ENCODE results near the gene PNKP. TPM values are rescaled to one million over a fixed set of nuclear protein-coding genes. Genes with fewer than 3 reads are reported as not detected.
A peak's percentile ranks its signal among the peaks of the same experiment; 100 is the strongest.

PNKP gene
- total RNA-seq, 1 experiment from 2014 or later, result 63.0 TPM

DNA sequence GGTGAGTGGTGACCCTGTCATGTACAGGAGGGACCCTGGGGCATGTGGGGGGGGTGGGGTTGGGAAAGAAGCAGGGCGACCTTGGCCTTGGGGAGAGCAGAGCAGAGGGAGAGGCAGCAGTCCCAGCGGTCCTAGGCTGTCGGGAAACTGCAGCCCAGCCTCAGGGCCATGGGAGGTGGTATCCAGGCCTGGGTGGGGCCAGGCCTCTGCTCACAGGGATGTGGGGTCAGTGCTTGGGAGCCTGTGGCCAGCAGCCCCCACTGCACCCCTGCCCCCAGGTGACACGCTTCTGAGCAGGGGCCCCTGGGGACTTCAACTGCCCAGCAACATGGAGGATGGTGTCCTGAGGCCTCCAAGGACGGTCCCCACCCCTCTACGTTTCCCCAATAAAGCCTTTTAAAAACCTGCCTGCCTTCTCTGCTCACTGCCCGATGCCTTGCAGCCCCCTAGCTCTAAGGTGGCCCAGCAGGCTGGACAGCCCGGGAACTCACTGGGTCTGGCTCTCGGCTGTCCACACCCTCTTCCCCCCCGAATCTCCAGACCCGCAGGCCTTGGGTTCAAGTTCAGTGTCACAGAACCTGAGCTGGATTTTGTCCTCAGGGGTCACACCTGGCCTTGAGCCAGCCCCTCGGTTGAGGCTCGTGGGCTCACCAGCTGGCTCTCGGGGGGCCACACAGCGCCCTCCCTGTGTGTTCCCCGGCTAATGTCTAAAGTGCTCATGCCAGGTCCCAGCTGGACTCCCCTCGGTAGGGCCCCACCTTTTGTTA, 6.9 kb downstream of the PNKP start:
- no peak for DNase-seq (ENCODE audit: low spot score)

DNA sequence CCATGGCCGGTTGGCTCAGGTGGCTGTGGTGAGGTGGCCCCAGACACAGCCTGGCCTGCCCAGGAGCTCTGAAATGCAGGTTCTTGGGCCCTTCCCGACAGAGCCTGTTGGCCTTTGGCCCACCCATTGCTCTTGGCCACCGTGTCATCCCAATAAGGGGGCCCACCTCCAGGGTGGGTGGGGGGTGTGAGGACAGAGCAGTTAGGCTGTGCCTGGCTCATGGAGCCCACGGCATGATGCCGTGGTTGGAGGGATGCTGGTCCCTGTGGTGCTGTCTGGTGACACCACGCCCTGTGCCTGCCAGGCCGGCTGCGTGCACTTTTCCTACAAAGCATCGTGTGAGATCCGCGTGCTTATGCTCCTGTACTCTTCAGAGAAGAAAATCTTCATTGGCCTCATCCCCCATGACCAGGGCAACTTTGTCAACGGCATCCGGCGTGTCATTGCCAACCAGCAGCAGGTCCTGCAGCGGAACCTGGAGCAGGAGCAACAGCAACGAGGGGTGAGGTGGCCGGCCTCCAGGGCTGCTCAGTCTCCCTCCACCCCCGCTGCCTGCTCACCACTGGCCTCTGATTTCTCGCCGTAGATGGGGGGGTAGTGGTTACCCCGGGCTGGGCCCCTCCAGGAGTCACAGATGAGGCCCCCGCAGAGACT, 7.6 kb downstream of the PNKP start:
- DNase-seq (ENCODE audit: low spot score), result no peak

DNA sequence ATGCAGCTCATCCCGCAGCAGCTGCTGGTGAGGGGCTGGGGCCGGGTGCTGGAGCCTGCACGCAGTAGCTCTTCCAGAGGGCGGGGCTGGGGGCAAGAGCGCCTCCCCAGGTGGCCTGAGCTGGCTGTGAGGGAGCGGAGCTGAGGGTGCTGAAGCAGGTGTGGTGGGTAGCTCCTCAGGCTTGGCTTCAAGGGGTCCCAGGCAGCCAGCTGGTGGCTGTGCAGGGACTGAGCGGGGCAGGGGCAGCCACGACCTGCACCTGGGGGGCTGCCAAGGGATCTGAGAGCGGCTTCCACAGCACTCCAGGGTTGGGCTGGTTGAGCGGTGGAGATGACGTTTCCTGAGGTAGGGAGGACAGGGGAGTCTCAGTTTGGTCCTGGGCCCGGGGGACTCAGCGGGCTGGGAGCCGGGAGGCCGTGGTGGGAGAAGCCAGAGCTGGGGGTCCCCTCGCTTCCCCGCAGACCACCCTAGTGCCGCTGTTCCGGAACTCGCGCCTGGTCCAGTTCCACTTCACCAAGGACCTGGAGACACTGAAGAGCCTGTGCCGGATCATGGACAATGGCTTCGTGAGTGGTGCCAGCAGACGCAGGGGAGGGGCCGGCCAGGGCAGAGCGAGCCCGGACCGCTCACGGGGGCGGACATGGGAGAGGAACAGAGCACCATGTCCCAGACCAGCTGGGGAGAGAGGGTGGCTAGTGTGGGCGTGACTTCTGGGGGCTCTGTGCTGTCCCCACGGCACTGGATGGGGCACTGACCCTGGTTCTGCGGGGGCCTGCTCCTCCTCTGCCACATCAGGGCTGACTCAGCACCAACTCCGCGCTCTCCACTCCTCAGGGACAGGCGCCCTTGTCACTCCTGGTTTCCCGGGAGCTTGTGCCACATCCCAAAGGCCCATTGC, 9.0 kb downstream of the PNKP start:
- DNase-seq (ENCODE audit: low spot score), result peak; percentile 48

DNA sequence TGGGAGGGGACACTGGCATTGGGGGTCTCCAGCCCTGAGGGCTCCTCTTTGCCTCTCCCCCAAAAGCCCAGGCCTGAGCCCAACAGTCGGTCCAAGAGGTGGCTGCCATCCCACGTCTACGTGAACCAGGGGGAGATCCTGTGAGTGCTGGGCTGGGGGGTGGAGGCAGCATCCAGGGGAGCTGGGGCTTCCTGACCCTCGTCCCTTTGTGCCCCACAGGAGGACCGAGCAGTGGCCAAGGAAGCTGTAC, 9.6 kb downstream of the PNKP start:
- no peak for DNase-seq (ENCODE audit: low spot score)

DNA sequence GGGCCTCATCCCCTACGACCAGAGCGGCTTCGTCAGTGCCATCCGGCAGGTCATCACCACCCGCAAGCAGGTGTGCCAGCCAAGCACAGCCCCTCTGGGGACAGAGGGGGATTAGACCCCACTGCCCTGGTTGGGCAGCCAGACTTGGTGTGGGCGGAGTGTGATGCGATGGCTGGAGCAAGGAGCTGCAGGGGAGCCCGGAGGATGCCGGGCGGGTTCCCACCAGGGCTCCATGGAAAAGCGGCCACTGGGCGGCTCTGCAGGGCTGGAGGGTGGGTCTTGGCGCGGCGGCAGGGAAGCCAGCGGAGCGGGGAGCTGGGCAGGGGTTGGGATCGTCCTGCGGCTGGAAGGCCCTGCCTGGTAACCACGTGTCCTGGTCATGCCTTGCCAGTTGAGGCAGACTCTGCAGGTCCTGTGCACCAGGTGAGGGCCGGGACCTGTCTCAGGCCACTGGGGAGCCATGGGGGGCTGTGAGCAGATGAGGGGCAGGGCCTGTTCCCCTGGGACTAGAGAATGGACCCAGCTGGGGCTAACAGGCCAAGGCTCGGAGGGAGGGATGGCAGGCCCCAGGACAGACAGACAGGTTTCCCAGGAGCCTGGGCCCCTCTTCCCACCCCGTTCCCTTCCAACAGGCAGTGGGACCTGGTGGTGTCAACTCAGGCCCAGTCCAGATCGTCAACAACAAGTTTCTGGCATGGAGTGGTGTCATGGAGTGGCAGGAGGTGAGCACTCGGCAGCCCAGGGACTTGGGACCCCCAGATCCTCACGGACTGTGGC, 10.1 kb downstream of the PNKP start:
- DNase-seq (ENCODE audit: low spot score), result no peak

DNA sequence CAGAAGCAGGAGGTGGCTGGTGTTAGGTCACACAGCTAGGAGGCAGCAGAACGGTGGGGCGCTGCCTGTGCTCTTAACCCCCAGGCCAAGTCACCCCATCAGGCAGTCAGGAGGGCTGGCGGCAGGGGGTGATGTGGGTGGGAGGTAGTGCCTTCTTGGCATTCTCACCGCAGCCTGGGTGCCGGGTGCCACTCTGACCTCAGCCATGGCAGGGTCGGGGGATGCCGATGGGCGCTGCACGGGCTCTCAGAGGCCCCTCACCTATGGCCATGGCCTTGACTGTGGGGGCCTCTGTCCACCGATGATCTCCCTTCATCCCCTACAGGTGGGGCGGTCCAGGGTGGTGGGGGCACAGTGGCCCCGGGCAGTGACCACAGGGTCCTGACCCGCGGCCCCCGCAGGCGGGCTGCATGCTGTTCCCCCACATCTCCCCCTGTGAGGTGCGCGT, 10.8 kb downstream of the PNKP start:
- DNase-seq (ENCODE audit: low spot score), result no peak

DNA sequence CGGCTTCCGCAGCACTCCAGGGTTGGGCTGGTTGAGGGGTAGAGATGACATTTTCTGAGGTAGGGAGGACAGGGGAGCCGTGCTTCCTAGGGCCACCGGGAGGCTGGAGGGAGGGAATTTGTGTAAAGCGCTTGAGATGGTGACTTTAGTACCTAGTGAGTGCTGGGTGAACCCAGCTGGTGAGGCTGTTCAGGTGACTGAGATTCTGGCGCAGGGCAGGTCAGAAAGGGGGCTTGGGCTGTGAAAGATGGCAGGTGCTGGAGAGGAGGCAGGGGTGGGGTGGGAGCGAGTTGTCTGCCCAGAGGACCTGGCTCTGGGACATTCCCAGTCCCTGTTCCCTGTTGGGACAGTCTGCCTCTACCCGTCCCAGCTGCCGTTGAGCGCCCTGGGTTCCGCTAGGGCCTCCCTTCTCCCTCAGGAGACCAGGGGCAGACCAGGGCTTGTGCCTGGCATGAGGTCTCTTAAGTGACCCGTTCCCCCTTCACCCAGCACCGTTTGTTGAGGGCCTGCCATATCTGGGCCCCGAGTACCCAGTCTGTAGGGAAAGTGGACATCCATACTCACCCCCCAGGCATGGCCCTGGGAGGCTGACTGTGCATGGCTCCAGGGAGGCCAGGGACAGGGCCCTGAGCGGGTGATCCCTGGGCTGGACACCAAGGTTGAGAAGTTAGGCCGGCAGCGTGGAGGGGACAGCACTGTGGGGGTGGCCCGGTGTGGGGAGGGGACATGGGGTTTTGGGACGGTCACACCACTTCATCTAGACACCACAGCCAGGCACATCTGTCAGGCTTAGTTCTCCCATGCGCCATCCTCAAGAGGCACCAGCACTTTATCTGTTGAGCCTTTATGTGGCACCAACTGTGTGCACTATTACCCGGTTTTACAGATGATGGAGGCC, 11.5 kb downstream of the PNKP start:
- no peak for DNase-seq (ENCODE audit: low spot score)

DNA sequence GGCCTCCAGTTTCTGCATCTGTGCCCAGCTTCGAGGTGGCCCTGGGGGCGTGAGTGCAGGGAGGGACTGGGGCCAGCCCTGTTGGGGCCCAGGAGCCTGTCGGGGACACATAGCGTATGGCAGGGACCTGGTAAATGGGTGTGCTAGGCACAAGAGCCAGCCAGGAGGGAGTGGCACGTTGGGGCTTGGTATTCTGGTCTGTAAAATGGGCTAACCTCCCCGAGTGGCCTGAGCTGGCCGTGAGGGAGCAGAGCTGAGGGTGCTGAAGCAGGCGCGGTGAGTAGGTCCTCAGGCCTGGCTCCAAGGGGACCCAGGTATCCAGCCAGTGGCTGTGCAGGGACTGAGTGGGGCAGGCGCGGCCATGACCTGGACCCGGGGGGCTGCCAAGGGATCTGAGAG, 12.1 kb downstream of the PNKP start:
- DNase-seq (ENCODE audit: low spot score), result no peak

DNA sequence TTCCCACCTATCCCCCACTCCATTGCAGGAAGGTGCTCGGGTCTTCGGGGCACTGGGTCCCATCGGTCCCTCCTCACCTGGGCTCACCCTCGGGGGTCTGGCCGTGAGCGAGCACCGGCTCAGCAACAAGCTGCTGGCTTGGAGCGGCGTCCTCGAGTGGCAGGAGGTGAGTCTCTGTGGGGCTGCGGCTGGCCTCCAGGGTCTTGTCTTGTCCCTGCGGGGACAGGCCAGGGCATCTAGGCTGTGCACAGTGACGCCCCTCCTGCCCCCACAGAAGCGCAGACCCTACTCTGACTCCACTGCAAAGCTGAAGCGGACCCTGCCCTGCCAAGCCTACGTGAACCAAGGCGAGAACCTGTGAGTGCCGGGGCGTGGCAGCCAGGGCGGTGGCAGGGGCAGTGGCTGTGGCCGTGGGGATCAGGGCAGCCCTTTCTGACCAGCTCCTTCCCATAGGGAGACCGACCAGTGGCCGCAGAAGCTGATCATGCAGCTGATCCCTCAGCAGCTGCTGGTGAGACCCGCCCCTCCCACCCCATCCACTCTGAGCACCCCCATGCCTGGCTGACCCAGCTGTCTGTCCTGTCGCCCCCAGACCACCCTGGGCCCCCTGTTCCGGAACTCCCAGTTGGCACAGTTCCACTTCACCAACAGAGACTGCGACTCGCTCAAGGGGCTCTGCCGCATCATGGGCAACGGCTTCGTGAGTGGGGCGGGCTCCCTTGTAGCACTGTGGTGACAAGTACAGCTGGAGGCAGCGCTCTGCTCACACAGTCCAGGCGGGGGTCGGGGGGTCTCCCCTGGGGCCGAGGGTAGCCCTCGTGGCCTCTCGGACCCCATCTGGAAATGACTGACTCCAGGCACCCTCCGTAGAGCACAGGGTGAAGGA, 12.8 kb downstream of the PNKP start:
- no peak for DNase-seq (ENCODE audit: low spot score)

DNA sequence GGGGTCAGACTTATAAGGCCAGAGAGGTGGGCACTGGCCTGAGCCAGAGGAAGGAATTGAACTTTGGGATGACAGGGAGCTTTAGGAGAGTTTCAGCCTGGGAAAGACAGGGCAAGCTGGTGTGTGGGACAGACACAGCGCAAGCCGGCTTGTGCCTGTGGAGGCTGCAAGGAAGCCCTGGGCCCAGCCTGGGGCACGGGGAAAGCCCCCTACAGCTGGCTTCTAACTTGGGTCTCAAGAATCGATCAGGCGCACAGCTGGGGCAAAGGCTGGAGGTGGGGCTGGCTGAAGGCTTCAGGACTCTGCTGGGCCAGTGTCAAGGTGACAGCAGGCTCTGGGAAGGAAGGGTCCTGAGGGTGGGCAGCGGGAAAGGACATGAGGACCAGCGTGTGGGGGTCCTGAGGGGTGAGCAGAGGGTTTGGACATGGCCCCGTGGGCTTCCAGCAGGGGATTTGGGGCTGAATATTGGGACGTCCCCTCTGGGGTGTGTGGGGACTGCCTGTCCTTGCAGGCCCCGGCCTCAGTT, 13.5 kb downstream of the PNKP start:
- DNase-seq (ENCODE audit: low spot score), result no peak

DNA sequence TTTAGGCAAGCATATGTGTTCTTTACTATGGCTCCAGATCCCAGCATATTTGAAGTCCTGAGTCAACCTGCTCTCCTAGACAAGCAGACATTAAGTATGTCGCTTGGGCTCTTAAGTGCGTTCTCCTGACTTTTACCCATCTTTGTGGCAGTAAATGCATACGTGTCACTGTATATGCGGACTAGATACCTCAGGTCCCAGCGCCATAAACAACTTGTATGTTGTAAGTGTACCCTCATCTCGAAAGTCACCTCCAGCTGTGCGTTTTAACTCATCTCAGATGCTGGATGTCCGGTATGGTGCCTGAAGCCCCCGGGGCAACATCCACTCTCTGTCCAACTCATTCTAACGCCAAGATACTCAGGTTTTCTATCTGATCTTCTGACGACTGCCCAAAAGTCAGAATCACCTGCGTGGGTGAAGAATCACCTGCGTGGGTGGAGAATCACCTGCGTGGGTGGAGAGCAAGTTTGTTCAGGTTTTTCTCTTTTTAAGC, 14.7 kb downstream of the PNKP start:
- no peak for DNase-seq (ENCODE audit: low spot score)

DNA sequence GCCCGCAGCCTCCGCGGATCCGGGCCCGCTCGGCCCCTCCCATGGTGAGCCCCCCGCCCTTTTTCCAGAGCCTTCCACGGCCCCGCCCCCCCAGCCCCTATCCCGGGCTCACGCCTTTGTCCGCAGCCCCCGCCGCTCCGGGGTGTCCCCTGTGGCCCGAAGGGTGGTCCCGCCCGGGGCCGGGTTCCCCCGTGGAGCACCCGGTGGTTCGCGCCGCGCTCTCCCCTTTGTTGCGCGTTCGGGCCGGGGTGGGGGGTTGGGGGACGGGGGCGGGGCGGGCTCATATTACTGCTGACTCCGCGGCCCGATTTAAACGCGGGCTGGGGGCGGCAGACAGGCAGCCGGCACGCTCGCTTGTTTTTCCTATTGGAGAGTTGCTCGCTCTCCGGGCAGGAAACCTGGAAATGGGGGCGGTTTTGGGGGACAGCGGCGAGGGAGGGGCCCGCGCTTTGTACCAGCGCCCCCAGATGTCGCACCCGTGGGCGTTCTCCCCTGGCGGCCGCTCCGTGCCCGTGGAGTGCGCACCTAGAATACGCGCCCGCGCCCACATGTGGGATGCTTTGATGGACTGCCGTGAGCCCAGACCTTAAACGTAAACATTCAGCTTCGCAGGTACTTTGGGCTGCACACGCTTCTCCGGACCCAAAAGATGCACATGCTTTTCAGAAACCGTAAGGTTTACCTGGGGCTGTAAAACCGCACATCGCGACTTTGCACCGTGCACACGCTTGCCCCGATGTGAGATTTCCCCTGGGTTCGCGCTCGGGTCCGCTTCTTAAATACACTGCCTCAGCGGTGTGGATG, 15.7 kb downstream of the PNKP start:
- DNase-seq (ENCODE audit: low spot score), result no peak

DNA sequence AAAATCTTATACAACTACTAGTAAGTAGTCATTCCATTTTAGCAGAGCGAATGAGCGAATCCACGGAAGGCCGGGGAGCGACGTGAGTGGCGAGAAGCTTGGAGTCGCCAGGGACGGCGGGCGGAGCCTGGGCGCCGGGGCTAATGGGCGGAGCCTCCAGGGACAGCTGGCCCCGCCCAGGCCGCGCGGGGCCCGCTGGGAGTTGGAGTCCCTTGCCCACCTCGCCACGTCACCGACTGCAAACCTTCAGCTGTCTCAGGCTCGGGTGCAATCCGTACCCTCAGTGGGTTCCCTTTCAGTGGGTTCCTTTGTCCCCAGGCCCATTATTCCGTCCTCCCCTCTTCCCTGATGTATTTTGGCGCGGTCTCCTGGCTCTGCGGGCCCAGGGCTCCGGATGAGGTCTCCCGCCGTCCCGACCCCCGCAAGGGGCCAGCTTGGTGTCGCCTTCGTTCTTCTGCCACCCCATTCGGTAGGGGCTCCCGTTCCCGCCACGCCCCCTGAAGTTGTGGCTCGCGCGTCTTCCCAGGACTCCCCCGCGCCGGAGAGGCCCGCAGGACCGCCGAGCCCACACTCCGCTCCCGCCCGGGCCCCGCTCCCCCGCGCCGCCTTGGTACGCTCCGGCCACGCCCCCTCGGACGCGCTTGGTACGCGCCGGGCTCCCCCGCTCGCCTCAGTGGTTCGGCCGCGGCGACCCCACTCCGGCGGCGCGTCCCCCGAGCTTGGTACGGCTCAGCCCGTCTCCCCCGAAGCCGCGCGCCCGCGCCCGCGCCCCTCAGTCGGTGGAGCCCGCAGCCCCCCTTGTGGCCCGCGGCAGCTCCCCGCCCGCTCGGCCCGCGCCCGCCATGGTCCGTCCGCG, 16.7 kb downstream of the PNKP start, which contains the start of gene PTOV1:
TSS of gene PTOV1 (plus strand) at position 673 of the 856 bp plus-strand sequence.
- DNase-seq (ENCODE audit: low spot score), result peak; percentile 86

DNA sequence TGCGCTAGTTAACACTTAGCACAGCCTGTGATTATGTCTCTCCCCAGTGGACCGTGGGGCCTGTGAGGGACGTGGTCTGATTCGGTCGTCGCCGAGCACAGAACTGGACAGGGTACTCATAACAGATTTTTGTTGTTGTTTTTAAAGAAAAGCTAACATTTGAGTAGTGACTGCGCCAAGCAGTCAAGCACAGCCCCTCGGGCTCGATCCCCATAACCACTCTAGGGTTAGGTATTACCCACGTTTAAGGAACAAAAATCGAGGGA, 17.2 kb downstream of the PNKP start:
- no peak for DNase-seq (ENCODE audit: low spot score)

DNA sequence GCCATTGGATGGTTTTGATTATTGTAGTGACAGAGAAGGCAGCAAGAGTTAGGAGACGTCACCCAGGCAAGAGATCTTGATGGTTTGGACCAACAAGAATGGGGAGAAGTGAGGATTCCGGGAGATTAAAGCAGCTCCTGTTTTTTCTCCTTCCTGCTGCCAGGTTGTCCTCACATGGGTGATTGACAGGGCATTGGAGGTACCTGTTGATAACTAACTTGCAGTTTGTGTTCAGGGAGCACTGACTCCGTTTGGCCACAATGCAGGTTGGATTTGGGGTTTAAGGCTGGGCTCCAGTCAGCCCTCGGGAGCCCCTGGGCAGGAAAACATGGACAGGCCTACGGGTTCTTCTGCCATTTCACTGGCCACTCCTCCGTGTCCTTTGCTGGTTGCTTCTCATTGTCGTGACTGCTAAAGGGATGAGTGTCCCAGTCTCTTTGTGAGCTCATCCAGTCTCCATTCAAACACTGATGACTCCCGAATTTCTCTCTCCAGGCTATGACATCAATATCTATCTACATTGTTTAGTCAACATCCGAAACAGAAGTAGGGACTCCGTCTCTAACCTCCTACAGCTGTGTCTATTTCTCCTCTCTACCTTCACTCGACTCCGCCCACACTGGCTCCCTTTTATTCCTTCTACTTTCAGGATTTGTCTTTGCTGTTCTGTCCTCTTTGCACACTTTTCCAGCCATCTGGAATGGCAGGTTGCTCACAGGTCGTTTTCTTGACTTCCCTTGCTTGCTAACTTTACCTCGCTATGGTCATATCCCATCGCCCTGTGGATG, 17.7 kb downstream of the PNKP start:
- DNase-seq (ENCODE audit: low spot score), result no peak

DNA sequence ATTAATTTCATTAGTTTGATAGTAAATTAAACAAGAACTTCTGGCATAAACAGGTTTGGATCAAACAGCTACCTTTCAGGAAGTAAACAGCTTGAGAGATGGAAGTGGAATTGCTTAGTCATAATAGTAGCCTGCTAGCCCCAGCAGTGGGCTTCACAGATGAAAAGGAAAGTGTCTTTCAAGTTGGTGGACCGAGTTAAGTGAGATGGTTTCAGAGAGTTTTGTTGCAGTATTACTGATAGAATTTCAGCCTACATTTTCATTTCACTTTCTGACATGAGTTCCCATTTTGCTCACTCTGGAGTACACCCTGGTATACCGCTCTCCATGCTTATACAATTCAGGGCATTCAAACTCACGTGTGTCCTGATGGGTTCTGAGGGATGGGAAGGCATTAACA, 18.4 kb downstream of the PNKP start:
- no peak for DNase-seq (ENCODE audit: low spot score)
